Keratinocyte (primary cell): Measurements from ENCODE around the gene HPS3.

Experiments
- CTCF ChIP-seq, 3 experiments: IDR thresholded peaks in 1 of 3; conservative IDR thresholded peaks in 1 of 3; optimal IDR thresholded peaks in 1 of 3; 2 replicates in 2 of 3; 3 replicates in 1 of 3; pipeline versions ENCODE3 to v1.5.1; 2011; ENCODE audit warnings: low read length in 3 of 3, mild to moderate bottlenecking in 3 of 3, moderate library complexity in 2 of 3, control low read depth in 1 of 3, inconsistent platforms in 1 of 3; ENCODE audit not compliant: insufficient read depth in 2 of 3; ENCODE audit errors: extremely low read depth in 1 of 3
- EZH2 ChIP-seq: IDR thresholded peaks from one replicate; pipeline ENCODE4 v1.6.1; 2012; ENCODE audit warnings: inconsistent platforms, mild to moderate bottlenecking, low read length, moderate library complexity

GRCh38 chr3:149152420-149152819 lies 23.0 kb downstream of the HPS3 start:
- no peak for TF ChIP-seq CTCF (optimal IDR thresholded peaks at IDR 0.05 in 1 of 3, IDR thresholded peaks at IDR 0.05 in 1 of 3, conservative IDR thresholded peaks at IDR 0.05 in 1 of 3; ENCODE audit: extremely low read depth in 1 of 3, insufficient read depth in 2 of 3, low read length in 3 of 3)
- no peak for TF ChIP-seq EZH2
